AG09319 (cell line): ENCODE measurements around the gene RAB39A.
"Not testable (repeated sequence)": the region's sequence is repeated elsewhere in the genome, so short reads cannot be mapped to it uniquely, and the experiment has no call there.

Source experiments
- DNase-seq: peaks from one replicate; pipeline ENCODE4 v3.0.0-alpha.2; 2010; ENCODE audit warnings: low read depth; ENCODE audit errors: extremely low read depth
- CTCF ChIP-seq: IDR thresholded peaks from 2 replicates; pipeline ENCODE4 v1.5.1; 2011; ENCODE audit warnings: low read depth, mild to moderate bottlenecking, inconsistent platforms, low read length, moderate library complexity

The RAB39A gene

GRCh38 chr11:107928046-107928766 lies at the start of gene RAB39A:
TSS of gene RAB39A (plus strand) at chr11:107928448. CDS start at chr11:107928569, 121 bp downstream.
- DNase-seq, result peak; percentile 39
- TF ChIP-seq CTCF, result no peak

GRCh38 chr11:107881471-107881870 lies 46.8 kb upstream of the RAB39A start:
- DNase-seq, result not testable (repeated sequence)

DNA sequence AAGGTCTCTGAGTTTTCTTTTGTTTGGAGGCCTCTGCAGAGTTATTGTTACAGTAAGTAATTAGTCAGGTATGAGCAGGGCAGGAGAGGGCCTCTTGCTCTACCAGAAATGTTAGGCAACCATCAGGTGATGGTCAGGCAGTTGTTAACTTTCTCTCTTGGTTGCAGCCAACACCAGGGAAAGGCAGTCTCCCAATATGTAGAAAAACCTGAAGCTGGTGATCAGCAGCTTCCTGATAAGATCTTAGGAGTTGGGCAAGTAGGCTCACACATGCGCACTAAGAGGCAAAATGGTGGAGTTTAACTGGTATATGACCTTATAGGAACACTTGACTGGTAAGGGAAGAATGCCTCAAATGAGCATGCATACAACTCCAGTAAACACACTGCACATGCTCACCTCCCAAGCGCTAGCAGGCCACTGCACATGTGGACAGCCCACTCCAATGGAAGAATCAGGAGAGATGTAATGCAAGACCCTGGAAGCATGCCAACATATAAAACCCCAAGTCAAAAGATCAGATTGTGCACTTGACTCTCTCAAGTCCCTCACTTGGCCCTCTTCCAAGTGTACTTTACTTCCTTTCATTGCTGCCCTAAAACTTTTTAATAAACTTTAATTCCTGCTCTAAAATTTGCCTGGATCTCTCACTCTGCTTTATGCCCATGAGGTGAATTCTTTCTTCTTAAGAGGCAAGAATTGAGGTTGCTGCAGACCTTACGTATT lies 46.0 kb upstream of the RAB39A start:
- no peak for TF ChIP-seq CTCF
- no peak for DNase-seq

GRCh38 chr11:107898270-107898669 lies 30.0 kb upstream of the RAB39A start:
- TF ChIP-seq CTCF, result peak; percentile 60
- peak; percentile 11 for DNase-seq

- no peak for TF ChIP-seq CTCF
- no peak for DNase-seq
Measured at GRCh38 chr11:107908211-107908610, 20.0 kb upstream of the RAB39A start.

DNA sequence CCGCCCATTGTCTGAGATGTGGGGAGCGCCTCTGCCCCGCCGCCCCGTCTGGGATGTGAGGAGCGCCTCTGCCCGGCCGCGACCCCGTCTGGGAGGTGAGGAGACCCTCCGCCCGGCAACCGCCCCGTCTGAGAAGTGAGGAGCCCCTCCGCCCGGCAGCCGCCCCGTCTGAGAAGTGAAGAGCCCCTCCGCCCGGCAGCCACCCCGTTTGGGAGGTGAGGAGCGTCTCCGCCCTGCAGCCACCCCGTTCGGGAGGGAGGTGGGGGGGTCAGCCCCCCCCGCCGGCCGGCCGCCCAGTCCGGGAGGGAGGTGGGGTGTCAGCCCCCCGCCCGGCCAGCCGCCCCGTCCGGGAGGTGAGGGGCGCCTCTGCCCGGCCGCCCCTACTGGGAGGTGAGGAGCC lies 15.8 kb upstream of the RAB39A start:
- DNase-seq, result not testable (repeated sequence)

GRCh38 chr11:107915229-107915628 lies 13.0 kb upstream of the RAB39A start:
- no peak for DNase-seq
- no peak for TF ChIP-seq CTCF

- no peak for DNase-seq
- peak; percentile 58 for TF ChIP-seq CTCF
Measured at GRCh38 chr11:107916671-107917241, 11.5 kb upstream of the RAB39A start.
